ENCODE data around the gene GPD1.
"Not testable (repeated sequence)": the region's sequence is repeated elsewhere in the genome, so short reads cannot be mapped to it uniquely, and the experiment has no call there.

GPD1 gene

GRCh38 chr12:50132505-50133135 lies 28.8 kb downstream of the GPD1 start:
- DNase-seq: peak; percentile 70

- DNase-seq: no peak
Observed at GRCh38 chr12:50142993-50143392, 39.2 kb downstream of the GPD1 start.

- no peak for DNase-seq
Observed at GRCh38 chr12:50145439-50145838, 41.6 kb downstream of the GPD1 start.

- no peak for DNase-seq
Observed at GRCh38 chr12:50147281-50147680, 43.5 kb downstream of the GPD1 start.

- not testable (repeated sequence) for DNase-seq
Observed at GRCh38 chr12:50148011-50148410, 44.2 kb downstream of the GPD1 start.

- no peak for DNase-seq
Observed at GRCh38 chr12:50149311-50149710, 45.5 kb downstream of the GPD1 start.

DNA sequence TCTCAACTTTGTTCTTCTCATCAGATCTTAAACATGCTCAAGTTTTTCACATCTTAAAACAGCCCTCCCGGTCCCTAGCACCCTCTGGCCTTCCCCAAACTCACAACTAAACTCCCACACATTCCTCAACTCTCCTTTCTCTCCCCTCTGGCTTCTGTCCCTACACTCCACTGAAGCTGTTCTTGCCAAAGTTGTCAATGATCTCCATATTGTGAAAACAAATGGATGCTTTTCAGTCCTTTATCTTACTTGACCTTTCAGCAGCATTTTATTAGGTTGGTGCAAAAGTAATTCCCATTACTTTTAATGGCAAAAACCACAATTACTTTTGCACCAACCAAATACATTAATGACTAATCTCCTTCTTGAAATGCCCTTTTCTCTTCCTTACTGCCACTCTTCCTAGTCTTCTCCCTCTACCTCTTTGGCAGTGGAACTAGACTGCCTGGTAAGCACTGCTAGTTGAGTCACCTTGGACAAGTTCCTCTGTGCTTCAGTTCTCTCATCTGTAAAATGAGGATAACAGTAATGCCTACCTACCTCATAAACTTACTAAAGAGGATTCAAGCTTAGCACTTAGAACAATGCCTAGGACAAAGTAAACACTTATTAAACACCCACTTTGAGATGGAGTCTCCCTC lies 47.4 kb downstream of the GPD1 start:
- no peak for DNase-seq

DNA sequence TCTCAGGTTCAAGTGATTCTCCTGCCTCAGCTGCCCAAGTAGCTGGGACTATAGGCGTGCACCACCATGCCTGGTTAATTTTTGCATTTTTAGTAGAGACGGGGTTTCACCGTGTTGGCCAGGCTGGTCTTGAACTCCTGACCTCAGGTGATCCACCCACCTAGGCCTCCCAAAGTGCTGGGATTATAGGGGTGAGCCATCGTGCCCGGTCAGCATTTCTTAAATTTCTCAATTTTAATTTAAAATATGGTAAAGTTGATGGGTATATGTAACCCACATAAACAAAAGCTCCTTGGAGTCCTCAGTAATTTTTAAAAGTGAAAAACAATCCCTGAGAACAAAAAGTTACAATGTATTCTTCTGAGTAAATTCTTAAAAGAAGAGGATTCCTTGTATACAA lies 51.1 kb downstream of the GPD1 start:
- not testable (repeated sequence) for DNase-seq

GRCh38 chr12:50156641-50157040 lies 52.8 kb downstream of the GPD1 start:
- DNase-seq: no peak

- DNase-seq: no peak
Observed at GRCh38 chr12:50157259-50157658, 53.5 kb downstream of the GPD1 start.

GRCh38 chr12:50160643-50161042 lies 56.8 kb downstream of the GPD1 start:
- no peak for DNase-seq

Data from eye (tissue), 1 donor.